DND-41 (cell line): Measurements from ENCODE around the gene SH2D6.
A peak's percentile ranks its signal among the peaks of the same experiment; 100 is the strongest.

ENCODE experiments used
- ATAC-seq: fragments of 200-7000 bp; cut with Tn5 transposase; 3 replicates; pipeline ENCODE4 v1.9.1; 2021; ENCODE audit warnings: low read depth; ENCODE audit not compliant: insufficient read depth
- DNase-seq: peaks from one replicate; pipeline ENCODE4 v3.0.0-alpha.2; 2020
- H2AFZ ChIP-seq: 2 replicates; pipeline ENCODE4 v1.6.0; 2012; ENCODE audit warnings: low read depth, low read length
- H3K27ac ChIP-seq: 2 replicates; pipeline ENCODE4 v1.5.1; 2012; ENCODE audit warnings: low read length, inconsistent platforms
- H3K27me3 ChIP-seq: fragments of 200-600 bp; sonication (generic); 2 replicates; pipeline ENCODE4 v1.6.0; 2012; ENCODE audit warnings: low read length, mild to moderate bottlenecking, inconsistent platforms; ENCODE audit not compliant: insufficient read depth, poor library complexity
- H3K36me3 ChIP-seq: 2 replicates; pipeline ENCODE4 v1.5.1; 2012; ENCODE audit warnings: low read length, inconsistent platforms; ENCODE audit not compliant: insufficient read depth
- H3K4me1 ChIP-seq: 2 replicates; pipeline ENCODE4 v1.5.1; 2012; ENCODE audit warnings: mild to moderate bottlenecking, low read length; ENCODE audit not compliant: insufficient read depth
- H3K4me2 ChIP-seq: 2 replicates; pipeline ENCODE4 v1.6.0; 2012; ENCODE audit warnings: mild to moderate bottlenecking, moderate library complexity, low read length, inconsistent platforms; ENCODE audit not compliant: insufficient read depth
- H3K4me3 ChIP-seq, 2 experiments: fragments of 200-600 bp in 1 of 2; shearing (Covaris generic) in 1 of 2; 2 replicates each; pipeline ENCODE4 v1.5.1; 2012 to 2016; ENCODE audit warnings: inconsistent platforms in 2 of 2, low read length in 2 of 2, mild to moderate bottlenecking in 2 of 2, low read depth in 1 of 2, moderate library complexity in 1 of 2
- H3K79me2 ChIP-seq: 2 replicates; pipeline ENCODE4 v1.6.0; 2012; ENCODE audit warnings: low read length, inconsistent platforms; ENCODE audit not compliant: insufficient read depth
- H3K9ac ChIP-seq: 2 replicates; pipeline ENCODE4 v1.6.0; 2012; ENCODE audit warnings: low read depth, mild to moderate bottlenecking, inconsistent platforms, low read length, moderate library complexity
- H3K9me3 ChIP-seq: 2 replicates; pipeline ENCODE4 v1.5.1; 2012; ENCODE audit warnings: low read length, moderate library complexity, mild to moderate bottlenecking, inconsistent platforms; ENCODE audit not compliant: insufficient read depth, severe bottlenecking
- H4K20me1 ChIP-seq: 2 replicates; pipeline ENCODE4 v1.6.0; 2012; ENCODE audit warnings: low read length; ENCODE audit not compliant: insufficient read depth
- CTCF ChIP-seq: IDR thresholded peaks from 2 replicates; pipeline ENCODE4 v1.5.1; 2012; ENCODE audit warnings: borderline replicate concordance, low read length, moderate library complexity, mild to moderate bottlenecking; ENCODE audit not compliant: poor library complexity, severe bottlenecking; ENCODE audit errors: extremely low read depth
- EZH2 ChIP-seq: IDR thresholded peaks from 3 replicates; pipeline ENCODE4 v1.6.1; 2012; ENCODE audit warnings: borderline replicate concordance, low read depth, mild to moderate bottlenecking, moderate library complexity, low read length, inconsistent platforms; ENCODE audit not compliant: severe bottlenecking

Gene SH2D6

GRCh38 chr2:85399183-85399455, 19.4 kb upstream of the SH2D6 start:
- Histone ChIP-seq H3K9me3 (peaks cover 2% of the 10 kb centered on the region), H3K4me1 (peaks cover 4% of the 10 kb centered on the region), H4K20me1 (no peaks in the 10 kb centered on the region), H3K36me3 (peaks cover 79% of the 10 kb centered on the region), H3K27me3 (no peaks in the 10 kb centered on the region), H3K79me2 (peaks cover 32% of the 10 kb centered on the region), H3K9ac (no peak overlapping the region), H3K4me2 (no peak overlapping the region), H3K27ac (peak overlapping the region; percentile 30; the same call in 1 of the 2 replicates), H2AFZ (no peak overlapping the region), H3K4me3 (no peak overlapping the region)
- no peak for TF ChIP-seq EZH2
- TF ChIP-seq CTCF = no peak
- ATAC-seq = no peak
- no peak for DNase-seq

- no peak overlapping the region for H2AFZ ChIP-seq
These were observed 18.5 kb upstream of the SH2D6 start for GRCh38 chr2:85400023-85400422.

GRCh38 chr2:85400541-85401463, 17.7 kb upstream of the SH2D6 start:
- Histone ChIP-seq H3K27ac (peak overlapping the region; percentile 59; the same call in 1 of the 2 replicates), H3K4me2 (no peak overlapping the region), H3K36me3 (peaks cover 62% of the 10 kb centered on the region), H3K4me1 (peaks cover 20% of the 10 kb centered on the region), H3K9me3 (peaks cover 2% of the 10 kb centered on the region), H3K27me3 (no peaks in the 10 kb centered on the region), H3K9ac (no peak overlapping the region), H3K4me3 (no peak overlapping the region), H2AFZ (no peak overlapping the region), H3K79me2 (peaks cover 39% of the 10 kb centered on the region), H4K20me1 (no peaks in the 10 kb centered on the region)
- no peak for DNase-seq
- no peak for TF ChIP-seq EZH2
- no peak for TF ChIP-seq CTCF
- ATAC-seq = no peak

More at GRCh38 chr2:85400023-85400422, 18.5 kb upstream of the SH2D6 start:
- Histone ChIP-seq H3K4me2 (no peak overlapping the region), H3K9ac (no peak overlapping the region), H3K9me3 (peaks cover 2% of the 10 kb centered on the region), H3K79me2 (peaks cover 39% of the 10 kb centered on the region), H4K20me1 (no peaks in the 10 kb centered on the region), H3K36me3 (peaks cover 70% of the 10 kb centered on the region), H3K4me3 (no peak overlapping the region), H3K27me3 (no peaks in the 10 kb centered on the region), H3K27ac (peak overlapping the region; percentile 54; the same call in 1 of the 2 replicates), H3K4me1 (peaks cover 12% of the 10 kb centered on the region)
- DNase-seq (no peak), ATAC-seq (no peak)
- TF ChIP-seq CTCF (no peak), EZH2 (no peak)
